HG03342 (cell line): ENCODE data around the gene MOCS3.
"Not testable (repeated sequence)": the region's sequence is repeated elsewhere in the genome, so short reads cannot be mapped to it uniquely, and the experiment has no call there.

Experiments used
- ATAC-seq: cut with Tn5 transposase; IDR thresholded peaks from one replicate; pipeline ENCODE4 v1.9.1; 2021; ENCODE audit warnings: mild to moderate bottlenecking, moderate library complexity; ENCODE audit not compliant: unreplicated experiment

The MOCS3 gene

DNA sequence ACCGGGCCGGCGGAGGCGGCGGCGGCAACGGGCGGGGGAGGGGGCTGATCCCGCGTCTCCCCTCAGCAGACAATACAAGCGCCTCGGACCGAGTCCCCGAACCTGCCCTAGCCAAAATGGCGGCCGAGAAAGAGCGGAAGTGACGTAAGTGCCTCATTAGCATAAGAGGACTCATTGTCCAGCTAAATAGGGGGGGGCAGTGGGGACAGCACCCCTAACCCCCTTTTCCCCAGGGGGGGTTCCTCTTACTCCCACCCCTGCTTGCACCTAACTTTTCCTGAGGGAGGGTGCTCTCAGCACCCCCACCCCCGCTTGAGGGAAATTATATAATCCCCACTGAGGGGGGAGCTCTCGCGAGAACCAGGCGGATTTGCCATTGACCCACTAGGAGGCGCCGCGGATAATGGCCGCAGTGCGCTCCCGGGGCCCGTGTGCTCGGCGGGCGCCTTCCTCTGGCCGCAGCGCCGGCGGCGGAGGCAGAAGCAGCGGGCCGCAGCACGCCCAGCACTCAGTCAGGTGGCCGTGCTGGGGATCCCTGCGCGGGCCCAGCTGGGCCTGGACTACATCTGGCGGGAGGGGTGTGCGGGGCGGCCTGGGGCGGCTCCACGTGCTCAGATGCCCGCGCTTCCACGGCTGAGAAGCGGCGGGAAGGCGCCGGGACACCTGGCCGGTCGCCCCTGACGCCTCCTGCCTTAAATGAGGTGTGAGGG, 27.2 kb upstream of the MOCS3 start, which contains the start of gene ADNP:
TSS of gene ADNP (minus strand) at position 132 of the 710 bp plus-strand sequence. CDS start 27,441 bp downstream, outside the sequence.
- ATAC-seq: peak; percentile 59

DNA sequence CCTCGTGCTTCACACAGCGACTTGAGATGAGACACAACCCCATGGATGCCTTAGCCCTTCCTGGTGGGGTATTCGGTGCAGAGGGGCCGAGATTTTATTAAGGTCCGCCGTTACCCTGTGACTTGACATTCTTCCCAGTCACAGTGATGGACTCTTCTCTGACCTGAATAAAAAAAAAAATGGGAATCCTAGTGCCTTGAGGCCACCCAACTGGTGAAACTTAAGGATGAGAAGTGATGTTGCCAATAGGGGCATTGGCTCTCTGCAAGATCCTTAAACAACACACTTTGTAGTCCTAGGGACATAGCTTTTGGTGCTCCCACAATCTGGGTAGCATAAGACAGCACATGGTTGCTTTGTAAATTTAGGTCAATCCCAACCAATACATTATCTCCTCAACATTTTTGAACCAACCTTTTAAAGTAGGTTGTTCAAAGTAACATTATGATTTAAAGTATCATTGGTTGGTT, 26.6 kb upstream of the MOCS3 start:
- no peak for ATAC-seq

DNA sequence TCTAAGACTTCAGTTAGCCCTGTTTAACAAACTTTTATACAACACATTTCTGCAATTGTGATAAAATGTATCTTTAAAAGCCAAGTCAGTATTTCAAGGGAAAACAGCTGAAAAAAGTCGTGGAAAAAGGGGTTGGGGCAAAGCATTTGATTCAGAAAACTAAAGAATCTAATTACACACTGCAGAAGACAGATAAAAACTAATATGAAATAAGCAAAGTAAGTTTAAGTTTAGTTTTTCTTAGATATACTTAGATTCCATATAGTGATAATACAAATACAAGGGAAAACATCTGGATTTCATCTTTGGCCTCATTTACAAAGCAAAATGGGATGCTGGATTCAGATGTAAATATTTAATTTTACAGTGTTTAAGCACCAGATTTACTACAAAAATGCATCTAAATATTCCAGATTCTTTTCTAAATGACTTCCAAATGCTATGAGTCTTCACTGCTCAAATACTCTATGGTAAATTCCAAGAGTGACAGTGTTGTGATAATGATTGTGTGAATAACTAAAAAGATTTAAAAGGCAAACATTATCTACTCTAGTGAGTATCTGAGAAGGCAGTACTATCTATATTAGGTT, 25.8 kb upstream of the MOCS3 start:
- ATAC-seq: no peak

DNA sequence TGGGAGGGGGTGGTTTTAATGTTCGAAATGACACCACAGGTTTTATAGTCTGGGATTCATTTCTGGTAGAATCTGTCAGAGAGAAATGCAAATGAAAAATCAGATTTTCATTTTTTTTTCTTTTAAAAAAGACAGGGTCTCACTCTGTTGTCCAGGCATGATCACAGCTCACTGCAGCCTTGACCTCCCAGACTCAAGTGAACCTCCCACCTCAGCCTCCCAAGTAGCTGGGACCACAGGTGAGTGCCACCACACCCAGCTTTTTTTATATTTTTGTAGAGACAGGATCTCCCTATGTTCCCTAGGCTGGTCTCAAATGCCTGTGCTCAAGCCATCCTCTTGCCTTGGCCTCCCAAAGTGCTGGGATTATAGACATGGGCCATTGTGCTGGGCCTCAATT, 25.0 kb upstream of the MOCS3 start:
- ATAC-seq: no peak

DNA sequence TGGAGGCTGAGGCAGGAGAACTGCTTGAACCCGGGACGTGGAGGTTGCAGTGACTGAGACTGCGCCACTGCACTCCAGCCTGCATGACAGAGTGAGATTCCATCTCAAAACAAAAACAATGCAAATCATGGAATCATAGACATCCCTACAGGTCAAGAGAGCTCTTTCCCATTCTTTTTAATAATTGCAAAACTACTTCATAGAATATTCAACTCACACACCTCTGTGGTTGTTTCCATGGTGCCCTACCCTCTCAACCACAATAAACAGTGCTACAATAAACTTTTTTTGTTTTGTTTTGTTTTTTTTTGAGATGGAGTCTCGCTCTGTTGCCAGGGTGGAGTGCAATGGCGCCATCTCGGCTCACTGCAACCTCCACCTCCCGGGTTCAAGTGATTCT, 15.5 kb upstream of the MOCS3 start:
- no peak for ATAC-seq

DNA sequence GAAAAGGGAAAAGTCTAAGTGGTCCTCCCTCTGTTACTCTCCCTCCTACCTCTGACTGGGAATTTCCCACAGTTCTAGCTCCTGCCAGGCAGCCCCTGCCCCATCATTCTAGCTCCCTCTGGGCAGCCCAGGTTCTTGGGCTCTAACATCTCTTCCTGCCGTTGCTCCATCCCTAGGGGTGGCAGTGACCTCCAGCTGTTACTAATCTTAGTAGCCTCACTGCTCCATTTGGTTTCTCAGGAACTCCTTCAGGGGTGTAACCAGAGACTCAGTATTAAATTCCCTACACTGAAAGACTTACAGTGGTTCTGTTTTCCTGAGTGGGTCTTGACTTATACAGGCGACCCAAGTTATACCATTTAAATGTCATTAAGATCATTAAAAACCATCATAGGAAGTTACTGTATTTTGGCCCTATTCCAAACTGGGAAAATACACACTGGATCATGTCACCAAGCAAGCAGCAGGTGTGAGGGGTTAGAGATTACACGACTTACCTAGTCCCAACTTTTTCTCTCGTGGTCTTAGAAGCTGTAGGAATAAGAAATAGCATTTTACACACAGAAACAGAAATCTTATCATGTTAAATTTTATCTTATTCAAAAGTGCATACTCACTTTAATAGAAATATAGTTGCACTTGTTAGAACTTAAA, 10.4 kb upstream of the MOCS3 start:
- no peak for ATAC-seq

DNA sequence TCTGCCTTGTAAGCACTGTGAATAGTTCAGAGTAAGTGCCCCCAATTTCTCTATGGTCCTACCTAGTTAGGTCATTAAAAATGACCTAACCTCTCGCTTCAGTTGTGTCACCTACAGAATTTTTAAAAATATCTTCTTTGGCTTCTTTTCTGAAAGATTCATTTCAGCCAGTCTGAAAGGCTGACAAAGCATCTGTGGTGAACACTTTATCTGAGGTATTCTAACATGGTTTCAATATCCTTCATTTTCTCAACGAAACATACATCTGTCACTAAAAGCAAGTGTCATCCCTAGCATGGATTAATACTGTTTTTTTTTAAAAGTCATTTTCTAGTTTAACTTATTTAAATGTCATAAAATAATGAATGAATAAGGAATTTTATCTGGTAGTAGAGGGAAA, 5.4 kb upstream of the MOCS3 start:
- ATAC-seq: no peak

DNA sequence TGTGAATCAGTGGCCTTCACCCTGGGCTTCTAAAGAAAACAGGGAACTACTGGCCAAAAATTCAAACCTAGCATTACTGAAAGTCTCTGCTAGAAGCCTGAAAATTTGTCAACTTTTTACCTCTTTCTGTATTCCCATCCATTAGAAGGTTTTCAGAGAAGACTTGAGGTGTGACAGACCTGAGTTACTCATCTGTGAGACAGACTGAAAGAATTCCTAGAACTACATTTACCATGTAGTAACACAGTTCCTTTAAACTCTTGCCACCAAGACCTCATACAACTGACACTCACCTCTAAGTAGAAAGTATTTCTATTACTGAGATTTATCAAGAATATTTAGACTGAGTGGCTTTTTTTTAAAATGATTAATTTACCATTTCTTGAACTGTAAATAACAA, 4.8 kb upstream of the MOCS3 start:
- no peak for ATAC-seq

DNA sequence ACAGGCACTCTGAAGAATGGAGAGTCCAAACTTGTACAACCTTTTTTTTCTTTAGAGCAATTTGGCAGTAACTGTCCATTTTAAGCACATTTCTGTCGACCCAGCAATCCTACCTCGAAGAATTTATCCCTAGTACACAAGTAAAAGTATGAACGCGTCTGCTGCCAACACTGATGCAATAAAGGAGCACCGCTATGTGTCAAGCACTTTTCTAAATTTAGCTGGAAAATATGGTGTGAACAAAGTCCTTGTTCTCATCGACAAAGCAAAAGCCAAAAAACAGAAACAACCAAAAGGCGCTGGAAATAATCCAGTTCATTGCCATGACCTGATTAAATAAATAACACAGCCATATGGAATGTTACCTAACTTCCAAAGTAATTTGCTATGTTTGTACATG, 1.3 kb upstream of the MOCS3 start:
- ATAC-seq: no peak

DNA sequence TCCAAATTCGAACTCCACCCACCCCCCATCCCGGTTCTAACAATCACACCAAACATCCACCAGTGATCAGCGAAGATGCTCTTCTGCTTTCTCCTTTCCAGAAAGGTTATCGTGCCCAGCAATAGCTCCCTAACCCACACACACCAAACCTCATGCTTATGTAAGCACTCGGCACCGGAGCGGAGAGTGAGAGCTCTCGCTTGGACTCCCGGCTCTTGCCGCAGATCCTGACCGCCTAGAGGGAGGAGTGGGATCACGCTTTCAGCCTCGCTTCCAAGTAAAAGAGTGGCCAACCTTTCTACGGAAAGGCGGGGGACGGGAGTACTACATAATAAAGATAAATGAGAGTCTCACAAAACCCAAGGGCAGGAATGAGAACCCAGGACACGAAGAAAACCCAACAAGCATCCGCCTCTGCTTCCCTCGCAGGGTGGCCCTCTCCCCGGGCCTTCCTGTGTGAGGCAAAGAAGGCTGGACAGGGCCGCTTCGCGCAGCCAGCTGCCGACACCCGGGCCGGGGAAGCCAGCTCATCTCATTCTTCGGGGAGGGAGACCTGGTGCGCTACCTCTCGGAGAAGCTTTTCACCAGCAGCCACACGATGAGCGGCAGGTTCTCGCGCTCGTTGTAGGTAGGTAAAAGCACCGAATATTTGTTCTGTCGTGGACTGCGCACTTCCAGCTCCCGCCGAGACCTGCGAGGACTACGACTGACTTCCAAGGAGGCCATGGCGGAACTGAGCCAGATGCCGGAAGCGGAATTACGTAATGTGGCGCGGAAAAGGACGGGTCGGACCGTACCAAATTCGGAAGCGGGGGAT, 612 bp upstream of the MOCS3 start, which contains the start of gene DPM1:
TSS of gene DPM1 (minus strand) at position 735 of the 817 bp plus-strand sequence. CDS start at position 726, 9 bp downstream.
- ATAC-seq: peak; percentile 56

DNA sequence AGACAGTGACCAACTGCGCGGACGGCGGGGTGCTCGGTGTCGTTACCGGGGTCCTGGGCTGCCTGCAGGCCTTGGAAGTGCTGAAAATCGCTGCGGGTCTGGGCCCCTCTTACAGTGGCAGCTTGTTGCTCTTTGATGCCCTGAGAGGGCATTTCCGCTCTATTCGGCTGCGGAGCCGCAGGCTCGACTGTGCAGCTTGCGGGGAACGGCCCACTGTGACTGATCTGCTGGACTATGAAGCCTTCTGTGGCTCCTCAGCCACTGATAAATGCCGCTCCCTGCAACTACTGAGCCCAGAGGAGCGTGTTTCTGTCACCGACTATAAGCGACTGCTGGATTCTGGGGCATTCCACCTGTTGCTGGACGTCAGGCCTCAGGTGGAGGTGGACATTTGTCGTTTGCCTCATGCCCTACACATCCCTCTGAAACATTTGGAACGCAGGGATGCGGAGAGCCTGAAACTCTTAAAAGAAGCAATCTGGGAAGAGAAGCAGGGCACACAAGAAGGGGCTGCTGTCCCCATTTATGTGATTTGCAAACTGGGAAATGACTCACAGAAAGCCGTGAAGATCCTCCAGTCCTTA, 1.0 kb downstream of the MOCS3 start:
- ATAC-seq: no peak

DNA sequence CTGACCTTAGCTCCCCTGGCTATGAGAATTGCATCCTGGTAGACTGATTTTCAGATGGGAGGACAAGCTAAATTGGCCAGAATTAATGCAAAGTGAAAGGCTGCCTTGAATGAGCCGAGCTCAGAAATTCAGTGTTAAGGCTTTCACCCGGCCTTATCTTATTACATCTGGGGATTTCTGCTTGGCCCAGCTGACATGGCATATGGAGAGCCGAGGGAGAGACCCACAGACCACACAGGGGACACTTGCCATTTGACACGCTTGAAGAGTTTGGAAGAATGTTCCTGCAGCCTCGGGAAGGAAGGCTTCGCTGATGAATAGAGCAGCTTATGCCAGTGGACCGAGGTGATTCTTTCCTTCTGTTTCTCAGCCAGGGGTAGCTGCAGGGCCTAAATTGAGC, 9.0 kb downstream of the MOCS3 start:
- ATAC-seq: no peak

DNA sequence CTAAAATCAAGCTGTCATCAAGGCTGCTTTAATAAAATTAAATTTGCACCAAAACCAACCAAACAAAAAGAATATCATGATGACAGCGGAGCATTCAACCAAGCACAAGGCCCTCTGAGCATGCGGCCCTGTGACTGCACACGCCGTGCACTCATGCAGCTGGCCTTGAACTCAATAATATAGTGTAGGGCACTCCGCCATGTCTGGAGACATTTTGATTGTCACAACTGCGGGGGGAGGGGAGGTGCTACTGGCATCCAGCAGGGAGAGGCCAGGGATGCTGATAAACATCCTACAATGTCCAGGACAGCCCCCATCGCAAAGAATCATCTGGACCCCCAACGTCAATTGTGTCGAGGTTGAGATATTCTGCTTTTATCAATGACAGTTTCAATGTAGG, 9.7 kb downstream of the MOCS3 start:
- ATAC-seq: no peak

DNA sequence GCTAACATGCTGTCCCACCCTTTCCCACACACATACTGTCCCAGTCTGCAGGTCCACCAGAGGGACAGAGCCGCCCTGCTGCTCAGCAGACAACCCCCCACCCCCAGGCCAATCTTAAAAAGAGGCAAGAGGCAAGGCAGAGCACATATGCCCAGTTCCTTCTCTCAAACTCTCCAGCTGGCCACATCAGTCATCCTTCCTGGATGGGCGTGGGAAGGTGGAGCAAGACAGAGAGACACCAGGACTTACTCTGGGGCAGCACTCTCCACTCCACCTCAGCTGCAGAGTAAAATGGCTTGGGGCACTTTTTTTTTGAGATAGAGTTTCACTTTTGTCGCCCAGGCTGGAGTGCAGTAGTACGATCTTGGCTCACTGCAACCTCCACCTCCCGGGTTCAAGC, 10.8 kb downstream of the MOCS3 start:
- no peak for ATAC-seq

DNA sequence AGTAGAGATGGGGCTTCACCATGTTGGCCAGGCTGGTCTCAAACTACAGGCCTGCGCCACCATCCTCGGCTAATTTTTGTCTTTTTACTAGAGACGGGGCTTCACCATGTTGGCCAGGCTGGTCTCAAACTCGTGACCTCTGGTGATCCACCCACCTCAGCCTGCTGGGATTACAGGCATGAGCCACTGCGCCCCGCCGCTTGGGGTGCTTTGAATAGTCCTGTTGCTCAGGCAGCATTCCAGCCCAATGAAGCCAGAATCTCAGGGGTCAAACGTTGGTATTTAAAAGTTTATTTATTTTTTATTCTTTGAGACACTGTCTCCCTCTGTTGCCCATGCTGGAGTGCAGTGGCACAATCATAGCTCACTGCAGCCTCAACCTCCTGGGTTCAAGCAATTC, 11.3 kb downstream of the MOCS3 start:
- no peak for ATAC-seq

DNA sequence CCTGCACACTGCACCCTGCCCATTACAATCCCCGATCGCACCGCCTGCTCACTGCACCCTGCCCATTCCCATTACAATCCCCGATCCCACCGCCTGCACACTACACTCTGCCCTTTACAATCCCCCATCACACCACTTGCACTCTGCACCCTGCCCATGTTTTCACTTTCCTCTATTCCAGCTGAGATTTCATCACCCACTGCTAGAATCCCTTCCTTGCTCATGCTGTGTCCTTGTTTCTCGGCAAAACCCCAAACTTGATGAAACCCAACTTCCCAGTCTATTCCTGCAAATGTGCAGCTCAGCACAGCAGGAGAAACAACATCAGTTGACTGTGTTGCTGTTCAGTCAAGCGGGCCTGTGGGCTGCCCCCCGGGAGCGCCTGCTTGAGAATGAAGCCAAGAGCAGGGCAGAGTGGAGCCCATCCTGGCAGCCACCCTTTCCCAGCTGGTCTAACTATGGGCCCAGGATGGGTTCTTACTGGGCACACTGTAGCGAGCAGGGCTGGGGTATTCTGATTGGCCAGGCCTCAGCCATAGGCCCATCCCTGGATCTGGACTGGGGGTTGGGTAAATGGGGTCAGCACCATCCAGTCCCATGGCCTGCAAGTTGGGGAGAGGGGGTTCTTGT, 17.2 kb downstream of the MOCS3 start:
- no peak for ATAC-seq

DNA sequence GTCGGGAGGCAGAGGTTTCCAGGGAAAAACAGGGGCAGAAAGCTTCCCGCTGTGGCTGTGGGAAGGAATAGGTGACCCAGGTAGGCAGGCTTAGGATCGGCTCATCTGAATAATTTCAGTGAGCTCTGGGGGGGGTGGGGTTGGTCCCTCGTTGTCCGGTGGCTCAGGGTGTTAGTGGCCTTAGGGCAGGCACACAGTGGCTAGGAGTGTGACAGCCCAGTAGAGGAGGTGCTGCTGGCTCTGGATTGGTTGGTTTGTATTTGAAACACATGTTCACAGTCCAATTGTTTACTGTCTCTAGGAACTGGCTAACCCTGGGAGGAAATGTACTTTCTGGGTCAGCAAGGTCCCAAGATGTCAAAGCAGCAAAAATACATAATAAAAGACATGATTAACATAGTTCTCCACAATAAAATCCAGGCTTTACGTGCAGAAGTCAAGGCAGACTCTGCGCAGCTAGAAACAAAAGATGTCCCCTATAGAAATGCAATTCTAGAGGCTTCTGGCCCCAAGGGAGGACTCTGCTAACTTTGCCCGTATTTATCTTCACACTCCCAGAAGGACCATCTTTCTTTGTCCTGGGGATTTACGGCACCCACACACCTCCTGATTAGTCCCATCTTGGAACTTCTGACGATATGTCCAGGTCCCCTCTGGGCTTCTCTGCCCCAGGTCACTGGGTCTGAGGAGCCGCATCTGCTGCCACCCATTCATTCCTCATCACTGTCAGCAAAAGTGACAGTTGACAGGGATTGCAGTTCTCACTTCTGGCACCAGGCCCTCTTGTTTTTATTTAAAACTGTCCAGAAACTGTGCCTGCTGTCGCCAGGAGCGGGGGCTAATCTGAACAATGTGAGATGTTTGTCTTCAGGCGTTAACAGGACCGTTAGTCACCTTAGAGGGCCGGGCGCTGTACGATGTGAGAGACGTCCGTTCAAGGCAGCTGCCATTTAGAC, 18.7 kb downstream of the MOCS3 start:
- no peak for ATAC-seq

DNA sequence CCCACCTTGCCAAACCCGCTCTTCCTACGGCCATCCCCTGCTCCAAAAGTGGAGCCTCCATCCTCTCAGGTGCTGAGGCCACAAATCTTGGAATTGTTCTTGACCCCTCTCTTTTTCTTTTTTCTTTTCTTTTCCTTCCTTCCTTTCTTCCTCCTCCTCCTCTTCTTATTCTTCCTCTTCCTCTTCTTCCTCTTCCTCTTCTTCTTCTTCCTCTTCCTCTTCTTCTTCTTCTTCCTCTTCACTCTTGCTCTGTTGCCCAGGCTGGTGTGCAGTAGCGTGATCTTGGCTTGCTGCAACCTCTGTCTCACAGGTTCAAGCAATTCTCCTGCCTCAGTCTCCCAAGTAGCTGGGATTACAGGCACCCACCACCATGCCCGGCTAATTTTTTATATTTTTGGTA, 19.9 kb downstream of the MOCS3 start:
- not testable (repeated sequence) for ATAC-seq

DNA sequence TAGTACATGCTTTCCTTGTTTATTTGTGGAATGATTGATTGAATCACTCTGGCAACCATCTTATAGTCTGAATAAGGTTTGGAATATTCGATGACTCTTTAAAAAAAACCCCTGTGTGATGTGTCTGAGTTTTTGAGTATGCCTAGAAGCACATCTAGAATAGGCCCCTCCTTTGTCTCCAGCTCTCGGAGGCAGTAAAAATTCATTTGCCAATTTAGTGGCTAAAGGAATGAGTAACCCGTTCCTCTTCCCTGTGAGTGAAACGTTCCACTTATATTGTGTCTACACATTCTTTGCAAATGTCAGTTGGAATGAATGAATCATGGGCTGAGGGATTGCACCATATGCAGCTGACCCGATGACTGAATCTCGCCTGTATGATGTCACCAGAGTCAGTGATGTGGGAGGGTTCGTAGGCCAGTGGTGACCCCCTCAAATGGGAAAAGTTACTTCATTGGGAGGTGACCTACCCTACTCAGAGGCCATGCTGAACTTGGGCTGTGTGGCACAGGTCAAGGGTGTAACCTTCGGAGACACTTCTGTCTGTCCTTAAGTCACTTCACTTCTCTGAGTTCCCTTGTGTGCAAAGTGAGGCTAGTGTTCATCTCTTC, 21.6 kb downstream of the MOCS3 start:
- no peak for ATAC-seq
